HepG2 (cell line): ENCODE measurements around the gene LARP4. TPM values are rescaled to one million over a fixed set of nuclear protein-coding genes. Genes with fewer than 3 reads are reported as not detected.
A peak's percentile ranks its signal among the peaks of the same experiment; 100 is the strongest.

Experiments
- ERF ChIP-seq: IDR thresholded peaks from 2 replicates; pipeline ENCODE4 v1.6.1; 2018; ENCODE audit warnings: missing biosample characterization, missing genetic modification reagents
- GABPB1 ChIP-seq: IDR thresholded peaks from 2 replicates; pipeline ENCODE4 v1.6.1; 2016; ENCODE audit warnings: mild to moderate bottlenecking, missing genetic modification reagents, moderate library complexity, missing compliant biosample characterization
- KLF16 ChIP-seq, 2 experiments: sonication (generic) in 1 of 2; formaldehyde crosslinking in 1 of 2; IDR thresholded peaks; 2 replicates each; pipeline versions ENCODE4 v1.6.1 to v1.8.0; 2016 to 2023; ENCODE audit warnings: missing genetic modification reagents in 2 of 2, missing compliant biosample characterization in 1 of 2
- RARG ChIP-seq: sonication (generic); formaldehyde crosslinking; IDR thresholded peaks from 2 replicates; pipeline ENCODE4 v1.4.0; 2020; ENCODE audit warnings: low read depth, mild to moderate bottlenecking, missing genetic modification reagents
- SIX4 ChIP-seq: sonication (generic); formaldehyde crosslinking; IDR thresholded peaks from 2 replicates; pipeline ENCODE4 v1.4.0; 2020; ENCODE audit warnings: missing genetic modification reagents
- TCF12 ChIP-seq, 2 experiments: fragments of 450-650 bp in 1 of 2; sonication (generic) in 1 of 2; formaldehyde crosslinking in 1 of 2; IDR thresholded peaks; 2 replicates each; pipeline versions ENCODE4 v1.6.1 to v1.8.0; 2017 to 2022; ENCODE audit warnings: antibody characterized with exemption in 1 of 2, mild to moderate bottlenecking in 1 of 2, missing genetic modification reagents in 1 of 2, moderate library complexity in 1 of 2
- U2AF1 ChIP-seq: fragments of 200-400 bp; formaldehyde crosslinking; optimal IDR thresholded peaks from 2 replicates; pipeline ENCODE3; 2017; ENCODE audit warnings: mild to moderate bottlenecking, low read depth, low read length
- ZBTB38 ChIP-seq: sonication (generic); formaldehyde crosslinking; IDR thresholded peaks from 2 replicates; pipeline ENCODE4 v1.5.1; 2020; ENCODE audit warnings: mild to moderate bottlenecking, missing genetic modification reagents
- ZFP36 ChIP-seq: fragments of 150-350 bp; IDR thresholded peaks from 2 replicates; pipeline ENCODE4 v1.6.1; 2018; ENCODE audit warnings: borderline replicate concordance, low read length, low read depth; ENCODE audit not compliant: partially characterized antibody
- ZFP36L2 ChIP-seq: sonication (generic); formaldehyde crosslinking; IDR thresholded peaks from 2 replicates; pipeline ENCODE4 v1.4.0; 2020; ENCODE audit warnings: missing genetic modification reagents
- ZFYVE20 ChIP-seq: sonication (generic); formaldehyde crosslinking; IDR thresholded peaks from 2 replicates; pipeline ENCODE4 v1.8.0; 2023; ENCODE audit warnings: low read depth, mild to moderate bottlenecking, moderate library complexity, missing genetic modification reagents, borderline replicate concordance
- ZNF232 ChIP-seq: sonication (generic); formaldehyde crosslinking; IDR thresholded peaks from 2 replicates; pipeline ENCODE4 v1.4.0; 2020; ENCODE audit warnings: missing genetic modification reagents, borderline replicate concordance
- ZNF317 ChIP-seq: sonication (generic); formaldehyde crosslinking; IDR thresholded peaks from 2 replicates; pipeline ENCODE4 v1.5.0; 2020; ENCODE audit warnings: mild to moderate bottlenecking, missing genetic modification reagents
- ZNF589 ChIP-seq: sonication (generic); formaldehyde crosslinking; conservative IDR thresholded peaks from 2 replicates; pipeline ENCODE4 v1.8.0; 2022; ENCODE audit warnings: mild to moderate bottlenecking, moderate library complexity, missing genetic modification reagents
- ZNF75D ChIP-seq: sonication (generic); formaldehyde crosslinking; IDR thresholded peaks from 2 replicates; pipeline ENCODE4 v1.8.1; 2023; ENCODE audit warnings: missing genetic modification reagents, mild to moderate bottlenecking, borderline replicate concordance
- polyA plus RNA-seq, 8 experiments: library from polyadenylated mRNA; depleted of rRNA in 3 of 8; stranded (reverse) in 7 of 8; unstranded in 1 of 8; fragments of >200 nt; fragmentation: Illumina TruSeq in 4 of 8; extraction: Trizol in 4 of 8; gene quantifications; 2 replicates each; pipeline versions ENCODE4 v1.2.1 to v1.2.3, GENCODE V29; 2011 to 2016; ENCODE audit warnings: low read depth in 4 of 8, missing spikeins in 1 of 8, mixed read lengths in 1 of 8; ENCODE audit not compliant: insufficient read depth in 1 of 8
- total RNA-seq, 5 experiments: library from RNA; depleted of rRNA; stranded (reverse); fragments of >200 nt; fragmentation: Illumina TruSeq; extraction: Trizol; gene quantifications; 2 replicates each; pipeline ENCODE4 v1.2.3, GENCODE V29; 2016; ENCODE audit warnings: low read depth in 1 of 5
- TF ChIP-seq, protein P1 (sequence below): fragments of 450-650 bp; IDR thresholded peaks from 2 replicates; pipeline ENCODE4 v1.6.1; 2017; ENCODE audit warnings: mild to moderate bottlenecking
- TF ChIP-seq, protein P2 (sequence below): IDR thresholded peaks from 2 replicates; pipeline ENCODE4 v1.6.1; 2012; ENCODE audit warnings: low read length, improper control_type of control experiment
- TF ChIP-seq, protein P3 (sequence below): sonication (generic); formaldehyde crosslinking; conservative IDR thresholded peaks from 2 replicates; pipeline ENCODE4 v1.5.0; 2020; ENCODE audit warnings: missing genetic modification reagents
- TF ChIP-seq, protein P4 (sequence below): fragments of 450-650 bp; IDR thresholded peaks from 2 replicates; pipeline ENCODE4 v1.6.1; 2016

LARP4 gene
- total and polyA plus RNA-seq, 2 of the 13 experiments (the other 11 are each of a cell fraction or from before 2014, with no cell fraction given) = 16.4 to 42.7 TPM

DNA sequence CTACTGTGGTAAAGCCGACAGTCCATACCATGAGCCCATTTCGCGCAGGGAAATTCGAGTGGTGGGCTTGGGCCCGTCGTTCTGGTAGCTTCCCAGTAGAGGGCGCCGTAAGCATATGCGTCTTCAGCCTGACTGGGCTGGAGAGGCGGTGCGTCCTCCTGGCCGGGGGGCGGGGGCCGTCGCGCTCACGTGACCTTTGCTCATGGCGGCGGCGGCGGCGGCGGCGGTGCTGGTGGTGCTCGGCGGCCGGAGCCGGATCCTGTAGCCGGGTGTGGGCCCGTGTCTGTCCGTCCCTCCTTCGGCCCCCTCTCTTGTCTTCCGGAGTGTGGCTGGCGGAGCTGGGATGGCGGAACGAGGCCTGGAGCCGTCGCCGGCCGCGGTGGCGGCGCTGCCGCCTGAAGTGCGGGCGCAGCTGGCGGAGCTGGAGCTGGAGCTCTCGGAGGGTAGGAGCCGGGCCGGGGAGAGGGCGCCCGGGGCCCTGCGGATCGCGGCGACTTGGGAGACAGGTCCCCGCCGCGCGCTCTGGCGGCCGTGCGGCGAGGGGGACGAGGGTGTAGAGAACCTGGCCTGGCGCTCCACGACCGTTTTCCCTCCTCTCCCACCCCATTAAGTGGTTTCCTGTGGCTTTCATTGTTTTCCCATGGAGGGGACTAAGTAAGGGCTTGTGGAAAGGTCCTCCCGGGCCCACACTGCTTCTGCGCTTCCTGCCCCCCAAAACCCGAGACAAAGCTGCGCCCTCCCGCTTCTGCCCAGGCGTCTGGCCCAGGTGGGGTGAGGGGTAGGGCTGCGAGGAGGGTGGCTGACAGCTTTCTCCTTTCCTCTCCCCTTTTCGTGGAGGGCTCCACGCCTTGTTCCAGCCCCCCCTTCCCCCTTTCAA, 104.4 kb downstream of the LARP4 start, which contains the start of gene DIP2B (continued):
- TF ChIP-seq, protein P1, sequence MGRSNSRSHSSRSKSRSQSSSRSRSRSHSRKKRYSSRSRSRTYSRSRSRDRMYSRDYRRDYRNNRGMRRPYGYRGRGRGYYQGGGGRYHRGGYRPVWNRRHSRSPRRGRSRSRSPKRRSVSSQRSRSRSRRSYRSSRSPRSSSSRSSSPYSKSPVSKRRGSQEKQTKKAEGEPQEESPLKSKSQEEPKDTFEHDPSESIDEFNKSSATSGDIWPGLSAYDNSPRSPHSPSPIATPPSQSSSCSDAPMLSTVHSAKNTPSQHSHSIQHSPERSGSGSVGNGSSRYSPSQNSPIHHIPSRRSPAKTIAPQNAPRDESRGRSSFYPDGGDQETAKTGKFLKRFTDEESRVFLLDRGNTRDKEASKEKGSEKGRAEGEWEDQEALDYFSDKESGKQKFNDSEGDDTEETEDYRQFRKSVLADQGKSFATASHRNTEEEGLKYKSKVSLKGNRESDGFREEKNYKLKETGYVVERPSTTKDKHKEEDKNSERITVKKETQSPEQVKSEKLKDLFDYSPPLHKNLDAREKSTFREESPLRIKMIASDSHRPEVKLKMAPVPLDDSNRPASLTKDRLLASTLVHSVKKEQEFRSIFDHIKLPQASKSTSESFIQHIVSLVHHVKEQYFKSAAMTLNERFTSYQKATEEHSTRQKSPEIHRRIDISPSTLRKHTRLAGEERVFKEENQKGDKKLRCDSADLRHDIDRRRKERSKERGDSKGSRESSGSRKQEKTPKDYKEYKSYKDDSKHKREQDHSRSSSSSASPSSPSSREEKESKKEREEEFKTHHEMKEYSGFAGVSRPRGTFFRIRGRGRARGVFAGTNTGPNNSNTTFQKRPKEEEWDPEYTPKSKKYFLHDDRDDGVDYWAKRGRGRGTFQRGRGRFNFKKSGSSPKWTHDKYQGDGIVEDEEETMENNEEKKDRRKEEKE = no peak
- TF ChIP-seq, protein P2, sequence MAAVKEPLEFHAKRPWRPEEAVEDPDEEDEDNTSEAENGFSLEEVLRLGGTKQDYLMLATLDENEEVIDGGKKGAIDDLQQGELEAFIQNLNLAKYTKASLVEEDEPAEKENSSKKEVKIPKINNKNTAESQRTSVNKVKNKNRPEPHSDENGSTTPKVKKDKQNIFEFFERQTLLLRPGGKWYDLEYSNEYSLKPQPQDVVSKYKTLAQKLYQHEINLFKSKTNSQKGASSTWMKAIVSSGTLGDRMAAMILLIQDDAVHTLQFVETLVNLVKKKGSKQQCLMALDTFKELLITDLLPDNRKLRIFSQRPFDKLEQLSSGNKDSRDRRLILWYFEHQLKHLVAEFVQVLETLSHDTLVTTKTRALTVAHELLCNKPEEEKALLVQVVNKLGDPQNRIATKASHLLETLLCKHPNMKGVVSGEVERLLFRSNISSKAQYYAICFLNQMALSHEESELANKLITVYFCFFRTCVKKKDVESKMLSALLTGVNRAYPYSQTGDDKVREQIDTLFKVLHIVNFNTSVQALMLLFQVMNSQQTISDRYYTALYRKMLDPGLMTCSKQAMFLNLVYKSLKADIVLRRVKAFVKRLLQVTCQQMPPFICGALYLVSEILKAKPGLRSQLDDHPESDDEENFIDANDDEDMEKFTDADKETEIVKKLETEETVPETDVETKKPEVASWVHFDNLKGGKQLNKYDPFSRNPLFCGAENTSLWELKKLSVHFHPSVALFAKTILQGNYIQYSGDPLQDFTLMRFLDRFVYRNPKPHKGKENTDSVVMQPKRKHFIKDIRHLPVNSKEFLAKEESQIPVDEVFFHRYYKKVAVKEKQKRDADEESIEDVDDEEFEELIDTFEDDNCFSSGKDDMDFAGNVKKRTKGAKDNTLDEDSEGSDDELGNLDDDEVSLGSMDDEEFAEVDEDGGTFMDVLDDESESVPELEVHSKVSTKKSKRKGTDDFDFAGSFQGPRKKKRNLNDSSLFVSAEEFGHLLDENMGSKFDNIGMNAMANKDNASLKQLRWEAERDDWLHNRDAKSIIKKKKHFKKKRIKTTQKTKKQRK = no peak
- TF ChIP-seq ZFYVE20 (CRISPR knock-in tag) = no peak
- TF ChIP-seq RARG = no peak
- TF ChIP-seq ZBTB38 = peak; percentile 33; the same call in 1 of the 2 replicates
- TF ChIP-seq KLF16 (CRISPR knock-in tag; IDR thresholded peaks at IDR 0.05) = peak in 1 of 2 experiments; percentile 88; a peak in 1 of 4 replicates
- TF ChIP-seq U2AF1 = no peak
- TF ChIP-seq ZNF232 = no peak
- TF ChIP-seq ZNF317 (CRISPR knock-in tag) = 0 out of 2 replicates have a peak, but pooled peaks have one; percentile 22
- no peak for TF ChIP-seq SIX4 (CRISPR knock-in tag)
- no peak for TF ChIP-seq ZFP36
- no peak for TF ChIP-seq ZNF589 (CRISPR knock-in tag)
- TF ChIP-seq GABPB1 (CRISPR knock-in tag) = no peak; the same call in none of the 2 replicates
- TF ChIP-seq ERF (CRISPR knock-in tag) = peak; percentile 84; the same call in 1 of the 2 replicates
- no peak for TF ChIP-seq TCF12 (IDR thresholded peaks at IDR 0.05)
- TF ChIP-seq TCF12 (CRISPR knock-in tag; IDR thresholded peaks at IDR 0.05) = no peak
- TF ChIP-seq, protein P3, sequence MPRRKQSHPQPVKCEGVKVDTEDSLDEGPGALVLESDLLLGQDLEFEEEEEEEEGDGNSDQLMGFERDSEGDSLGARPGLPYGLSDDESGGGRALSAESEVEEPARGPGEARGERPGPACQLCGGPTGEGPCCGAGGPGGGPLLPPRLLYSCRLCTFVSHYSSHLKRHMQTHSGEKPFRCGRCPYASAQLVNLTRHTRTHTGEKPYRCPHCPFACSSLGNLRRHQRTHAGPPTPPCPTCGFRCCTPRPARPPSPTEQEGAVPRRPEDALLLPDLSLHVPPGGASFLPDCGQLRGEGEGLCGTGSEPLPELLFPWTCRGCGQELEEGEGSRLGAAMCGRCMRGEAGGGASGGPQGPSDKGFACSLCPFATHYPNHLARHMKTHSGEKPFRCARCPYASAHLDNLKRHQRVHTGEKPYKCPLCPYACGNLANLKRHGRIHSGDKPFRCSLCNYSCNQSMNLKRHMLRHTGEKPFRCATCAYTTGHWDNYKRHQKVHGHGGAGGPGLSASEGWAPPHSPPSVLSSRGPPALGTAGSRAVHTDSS (CRISPR knock-in tag) = no peak
- TF ChIP-seq ZNF75D = no peak
- no peak for TF ChIP-seq ZFP36L2 (CRISPR knock-in tag)
- TF ChIP-seq, protein P4, sequence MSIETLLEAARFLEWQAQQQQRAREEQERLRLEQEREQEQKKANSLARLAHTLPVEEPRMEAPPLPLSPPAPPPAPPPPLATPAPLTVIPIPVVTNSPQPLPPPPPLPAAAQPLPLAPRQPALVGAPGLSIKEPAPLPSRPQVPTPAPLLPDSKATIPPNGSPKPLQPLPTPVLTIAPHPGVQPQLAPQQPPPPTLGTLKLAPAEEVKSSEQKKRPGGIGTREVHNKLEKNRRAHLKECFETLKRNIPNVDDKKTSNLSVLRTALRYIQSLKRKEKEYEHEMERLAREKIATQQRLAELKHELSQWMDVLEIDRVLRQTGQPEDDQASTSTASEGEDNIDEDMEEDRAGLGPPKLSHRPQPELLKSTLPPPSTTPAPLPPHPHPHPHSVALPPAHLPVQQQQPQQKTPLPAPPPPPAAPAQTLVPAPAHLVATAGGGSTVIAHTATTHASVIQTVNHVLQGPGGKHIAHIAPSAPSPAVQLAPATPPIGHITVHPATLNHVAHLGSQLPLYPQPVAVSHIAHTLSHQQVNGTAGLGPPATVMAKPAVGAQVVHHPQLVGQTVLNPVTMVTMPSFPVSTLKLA = no peak
